GM19025 (cell line): Measurements from ENCODE around the gene IL36B.

Experiments
- ATAC-seq: cut with Tn5 transposase; IDR thresholded peaks from one replicate; pipeline ENCODE4 v1.9.1; 2021; ENCODE audit warnings: mild to moderate bottlenecking, low read depth, moderate library complexity; ENCODE audit not compliant: unreplicated experiment

Gene IL36B

DNA sequence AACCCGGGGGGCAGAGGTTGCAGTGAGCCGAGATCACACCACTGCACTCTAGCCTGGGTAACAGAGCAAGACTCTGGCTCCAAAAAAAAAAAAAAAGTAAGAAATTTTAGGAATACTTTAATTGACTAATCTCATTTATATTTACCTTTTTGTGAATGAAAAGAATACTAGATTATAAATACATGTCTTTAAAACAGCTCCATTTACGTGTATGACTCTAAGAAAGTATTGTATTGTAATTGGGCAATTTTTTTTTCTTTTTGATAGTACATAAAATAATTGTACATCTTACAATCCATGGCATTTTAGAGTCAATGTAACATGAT, 39.4 kb downstream of the IL36B start:
- ATAC-seq = no peak

GRCh38 chr2:113012436-113013335, 40.0 kb downstream of the IL36B start:
- no peak for ATAC-seq

- no peak for ATAC-seq
Measured at GRCh38 chr2:113011108-113011507, 41.6 kb downstream of the IL36B start.

DNA sequence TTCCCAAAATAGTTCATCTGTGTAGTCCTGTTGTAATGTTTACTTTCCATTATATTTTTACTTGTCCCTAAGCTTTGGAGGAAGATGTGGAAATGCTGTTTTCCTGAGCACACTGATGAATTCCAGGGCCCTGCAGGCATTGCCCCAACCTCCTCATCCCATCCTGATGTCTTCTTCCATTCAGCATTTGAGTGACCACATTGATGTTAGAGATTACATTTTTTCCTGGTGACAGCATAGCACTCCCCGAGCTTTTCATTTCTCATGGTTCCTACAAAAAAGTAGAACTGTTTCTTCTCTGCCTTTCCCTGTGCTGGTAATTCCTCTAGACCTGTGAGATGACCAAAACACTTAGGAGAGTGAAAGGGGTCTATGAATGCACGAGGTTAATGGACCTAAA, 42.6 kb downstream of the IL36B start:
- no peak for ATAC-seq

DNA sequence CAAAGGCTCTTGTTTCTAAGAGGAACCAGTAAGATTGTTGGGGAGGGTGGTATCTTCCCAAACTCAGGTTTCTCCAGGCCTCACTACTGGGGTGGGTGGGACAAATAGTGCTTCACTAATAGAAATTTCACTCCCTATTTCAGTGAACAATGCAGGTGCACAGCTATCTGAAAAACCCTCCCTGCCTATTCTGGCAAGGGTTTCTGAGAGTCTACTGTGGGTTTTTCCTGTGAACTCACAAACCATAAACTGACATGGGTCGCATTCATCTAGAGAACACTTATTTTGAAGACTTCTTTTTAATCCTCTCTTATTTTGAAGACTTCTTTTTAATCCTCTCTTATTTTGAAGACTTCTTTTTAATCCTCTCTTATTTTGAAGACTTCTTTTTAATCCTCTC, 43.0 kb downstream of the IL36B start:
- no peak for ATAC-seq

DNA sequence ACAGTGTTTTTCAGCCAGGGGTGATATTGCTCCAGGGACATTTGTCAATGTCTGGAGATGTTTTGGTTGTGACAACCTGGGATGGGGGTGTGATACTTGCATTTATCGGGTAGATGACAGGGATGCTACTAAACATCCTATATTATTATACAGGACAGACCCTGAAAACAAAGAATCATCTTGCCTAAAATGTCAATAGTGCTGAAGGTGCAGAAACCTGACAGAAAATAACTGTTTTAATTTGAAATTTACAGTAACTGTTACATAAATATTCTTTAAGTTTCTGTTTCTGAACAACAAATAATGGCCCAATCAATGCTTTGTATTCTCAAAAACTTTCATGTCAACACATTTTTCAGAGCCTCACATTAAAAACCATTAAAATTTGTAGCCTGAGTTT, 45.4 kb downstream of the IL36B start:
- no peak for ATAC-seq

GRCh38 chr2:113005030-113005509, 47.6 kb downstream of the IL36B start, which contains the start of gene IL36A:
Gene IL36A, plus strand, starts transcription at chr2:113005459. Its CDS starts 413 bp downstream, at chr2:113005872.
- ATAC-seq = no peak

GRCh38 chr2:113002677-113003076, 50.0 kb downstream of the IL36B start:
- ATAC-seq = no peak

DNA sequence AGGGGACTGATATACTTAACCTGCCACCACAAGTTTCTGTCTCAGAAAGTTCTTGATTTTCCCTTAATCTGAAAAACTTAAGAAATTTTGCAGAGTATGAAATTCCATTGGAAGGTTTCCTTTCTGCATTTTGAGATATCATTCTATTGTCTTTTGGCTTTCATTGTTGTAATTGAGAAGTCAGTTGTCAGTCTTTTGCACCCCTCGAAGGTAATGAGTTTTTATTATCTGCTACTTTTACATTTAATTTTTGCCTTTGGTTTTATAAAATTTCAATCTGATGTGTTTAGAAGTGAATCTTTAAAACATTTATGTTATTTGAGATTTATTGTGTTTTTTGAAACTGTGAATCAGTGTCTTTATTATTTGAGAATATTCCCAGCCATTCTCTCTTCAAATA, 52.2 kb downstream of the IL36B start:
- no peak for ATAC-seq

DNA sequence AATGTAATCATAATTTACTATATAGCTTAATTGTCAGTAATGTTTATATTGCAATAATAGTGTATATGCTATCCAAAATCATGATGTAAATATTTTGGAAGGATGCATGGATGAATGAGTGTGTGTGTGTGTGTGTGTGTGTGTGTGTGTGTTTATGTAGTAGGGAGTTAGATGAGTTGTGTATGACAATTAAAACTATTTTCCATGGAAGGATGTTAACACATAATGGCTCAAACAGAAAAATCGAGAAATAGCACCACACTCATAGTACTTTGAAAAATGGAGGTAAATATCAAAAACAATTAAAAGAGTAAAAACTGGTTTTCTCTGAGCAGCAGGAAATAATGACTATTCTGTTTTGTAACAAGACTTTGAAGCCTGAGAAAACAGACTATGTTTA, 55.5 kb downstream of the IL36B start:
- ATAC-seq = no peak

DNA sequence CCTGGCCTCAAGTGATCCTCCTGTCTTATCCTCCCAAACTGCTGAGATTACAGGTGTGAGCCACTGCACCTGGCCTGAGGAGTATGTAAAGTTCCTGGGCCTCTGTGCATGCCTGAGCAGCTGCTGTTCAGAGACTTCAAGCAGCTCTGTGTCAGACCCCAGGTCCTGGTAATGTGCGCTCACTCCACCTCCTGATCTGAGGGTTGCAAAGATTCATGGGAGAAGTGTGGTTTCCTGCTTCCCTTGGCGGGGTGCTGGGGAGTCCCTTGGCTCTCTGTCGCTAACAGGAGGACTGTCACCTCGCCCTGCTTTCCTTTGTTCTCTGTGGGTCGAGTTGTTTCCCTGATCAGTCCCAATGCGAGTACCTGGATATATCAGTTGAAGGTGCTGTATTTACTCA, 56.0 kb downstream of the IL36B start:
- ATAC-seq = no peak

DNA sequence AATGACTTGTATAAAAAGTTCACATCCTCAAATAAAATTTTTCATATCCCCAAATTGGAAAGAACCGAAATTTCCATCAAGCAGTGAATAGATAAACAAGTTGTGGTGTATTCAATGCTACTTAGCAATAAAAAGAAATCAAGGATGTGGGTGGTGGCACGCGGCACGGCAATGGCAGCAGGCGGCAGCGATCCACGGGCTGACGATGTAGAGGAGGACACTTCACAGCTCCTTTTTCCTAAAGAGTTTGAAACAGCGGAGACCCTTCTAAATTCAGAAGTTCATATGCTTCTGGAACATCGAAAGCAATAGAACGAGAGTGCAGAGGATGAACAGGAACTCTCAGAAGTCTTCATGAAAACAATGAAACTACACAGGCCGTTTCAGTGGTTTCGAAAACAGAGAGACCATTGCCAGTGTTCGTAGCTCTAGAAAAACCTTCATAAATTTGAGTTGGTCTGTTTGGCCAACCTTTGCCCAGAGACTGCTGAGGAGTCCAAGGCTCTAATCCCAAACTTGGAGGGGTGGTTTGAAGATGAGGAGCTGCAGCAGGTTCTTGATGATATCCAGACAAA, 57.2 kb downstream of the IL36B start:
- ATAC-seq = no peak

GRCh38 chr2:112994648-112995047, 58.0 kb downstream of the IL36B start:
- no peak for ATAC-seq

- ATAC-seq = no peak
Measured at GRCh38 chr2:112993831-112994230, 58.8 kb downstream of the IL36B start.

DNA sequence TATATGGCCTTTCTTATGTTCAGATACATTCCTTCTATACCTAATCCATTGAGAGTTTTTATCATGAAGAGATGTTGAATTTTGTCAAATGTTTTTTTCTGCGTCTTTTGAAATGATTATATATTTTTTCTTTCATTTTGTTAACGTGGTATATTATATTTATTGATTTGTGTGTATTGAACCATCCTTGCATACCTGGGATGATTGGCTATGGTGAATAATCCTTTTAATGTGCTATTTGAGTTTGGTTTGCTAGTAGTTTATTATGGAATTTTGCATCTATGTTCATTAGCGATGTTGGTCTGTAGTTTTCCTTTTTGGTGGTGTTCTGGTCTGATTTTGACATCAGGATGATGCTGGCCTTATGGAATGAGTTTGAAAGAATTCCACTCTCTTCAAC, 63.1 kb downstream of the IL36B start:
- no peak for ATAC-seq

DNA sequence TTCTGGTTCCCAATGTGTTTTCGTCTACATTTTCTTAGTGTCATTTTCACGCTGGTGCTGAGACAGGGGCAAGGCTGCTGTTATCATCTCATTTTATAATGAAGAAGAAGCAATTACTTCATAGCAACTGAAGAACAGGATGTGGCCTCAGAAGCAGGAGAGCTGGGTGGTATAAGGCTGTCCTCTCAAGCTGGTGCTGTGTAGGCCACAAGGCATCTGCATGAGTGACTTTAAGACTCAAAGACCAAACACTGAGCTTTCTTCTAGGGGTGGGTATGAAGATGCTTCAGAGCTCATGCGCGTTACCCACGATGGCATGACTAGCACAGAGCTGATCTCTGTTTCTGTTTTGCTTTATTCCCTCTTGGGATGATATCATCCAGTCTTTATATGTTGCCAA, 67.6 kb downstream of the IL36B start:
- ATAC-seq = no peak

DNA sequence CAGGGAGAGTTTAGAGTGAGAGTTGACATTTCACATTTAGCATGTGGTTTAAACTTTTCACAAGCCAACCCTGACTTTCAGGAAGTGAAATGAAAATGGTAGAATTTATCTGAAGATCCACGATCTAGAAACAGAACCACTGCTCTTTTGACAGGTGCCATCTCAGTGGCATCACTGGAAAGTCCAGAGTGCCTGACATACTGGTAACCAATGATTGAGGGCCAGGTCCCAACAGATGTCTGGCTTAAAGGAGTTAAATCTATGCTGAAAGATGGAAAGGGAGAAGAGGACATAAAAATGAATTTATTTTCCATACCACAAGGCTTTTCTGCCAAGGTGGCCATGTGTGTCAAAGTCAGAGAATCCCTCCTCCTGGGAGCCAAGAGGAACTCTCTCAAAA, 72.1 kb downstream of the IL36B start:
- no peak for ATAC-seq

GRCh38 chr2:112979731-112980130, 72.9 kb downstream of the IL36B start:
- no peak for ATAC-seq

DNA sequence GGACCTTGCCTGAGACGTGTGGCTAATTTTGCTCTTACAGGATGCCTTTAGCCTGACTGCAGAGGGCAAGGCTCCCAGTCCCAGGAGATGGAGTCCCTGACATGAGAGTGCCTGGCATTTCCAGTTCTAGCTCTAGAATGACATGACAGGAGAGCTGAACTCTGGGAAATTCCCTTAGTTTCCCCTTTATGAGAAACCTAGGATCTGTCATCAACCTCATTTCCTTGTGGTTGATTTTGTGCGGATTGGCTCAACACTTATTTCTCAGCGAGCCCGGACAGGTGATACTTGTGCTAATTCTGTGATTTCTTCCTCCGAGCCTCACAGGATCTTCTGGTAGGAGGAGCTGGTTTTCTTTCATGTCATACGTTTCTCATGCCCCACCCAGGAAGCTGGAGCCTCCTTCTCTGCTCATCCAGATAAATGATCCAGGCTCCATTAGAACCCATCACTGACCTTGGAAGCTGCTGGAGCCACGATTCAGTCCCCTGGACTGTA, 75.1 kb downstream of the IL36B start, which contains the start of gene IL36G:
IL36G (plus strand) TSS at position 448 of the 498 bp plus-strand sequence. CDS start 633 bp downstream, outside the sequence.
- ATAC-seq = no peak
